ENCODE measurements around the gene ATP6V1G2.
A peak's percentile ranks its signal among the peaks of the same experiment; 100 is the strongest.
"Not testable (repeated sequence)": the region's sequence is repeated elsewhere in the genome, so short reads cannot be mapped to it uniquely, and the experiment has no call there.

The ATP6V1G2 gene

DNA sequence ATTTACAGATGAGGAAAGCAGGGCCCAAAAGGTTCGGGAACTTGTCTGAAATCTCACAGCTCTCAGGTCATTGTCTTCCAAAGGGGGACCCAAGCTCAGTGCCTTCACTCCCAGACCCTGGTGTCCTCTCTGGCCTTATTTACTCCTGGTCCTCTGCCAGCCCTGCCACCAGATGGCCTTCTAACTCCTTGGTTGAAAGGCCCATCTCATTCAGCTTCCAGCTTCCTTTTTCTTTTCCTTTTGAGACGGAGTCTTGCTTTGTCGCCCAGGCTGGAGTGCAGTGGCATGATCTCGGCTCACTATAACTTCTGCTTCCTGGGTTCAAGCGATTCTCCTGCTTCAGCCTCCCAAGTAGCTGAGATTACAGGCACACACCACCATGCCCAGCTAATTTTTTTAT, 5.0 kb upstream of the ATP6V1G2 start:
- H3K4me3 ChIP-seq (ENCODE audit: low read length); H2AFZ ChIP-seq (ENCODE audit: low read depth, low read length); H3K4me1 ChIP-seq (ENCODE audit: insufficient read depth, low read length); H3K9me3 ChIP-seq (ENCODE audit: low read length); H3K27me3 ChIP-seq (ENCODE audit: insufficient read depth, low read length): not testable (repeated sequence)
- peaks cover 46% of the 10 kb centered on the region for H3K36me3 ChIP-seq (ENCODE audit: insufficient read depth, low read length)

DNA sequence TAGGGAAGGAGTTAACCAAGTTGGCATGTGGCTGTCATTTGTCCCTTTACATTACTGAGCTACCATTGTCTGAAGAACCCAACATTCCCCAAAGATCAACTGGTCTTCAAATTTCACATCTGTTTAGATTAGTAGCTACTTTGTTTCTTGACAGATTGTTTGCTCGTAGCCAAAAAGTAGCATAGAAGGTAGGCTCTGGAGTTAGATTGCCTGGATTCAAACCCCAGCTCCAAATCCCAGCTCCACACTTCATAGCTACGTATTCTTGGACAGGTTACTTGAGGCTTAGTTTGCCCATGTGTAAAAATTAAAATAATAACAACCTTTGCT, 2.1 kb upstream of the ATP6V1G2 start:
- no peaks in the 10 kb centered on the region for H3K9me3 ChIP-seq (ENCODE audit: low read length)
- no peak overlapping the region for H2AFZ ChIP-seq (ENCODE audit: low read depth, low read length)
- peaks cover 20% of the 10 kb centered on the region for H3K4me1 ChIP-seq (ENCODE audit: insufficient read depth, low read length)
- H3K27me3 ChIP-seq (ENCODE audit: insufficient read depth, low read length): no peaks in the 10 kb centered on the region
- H3K4me3 ChIP-seq (ENCODE audit: low read length): peak overlapping the region; percentile 59
- peaks cover 31% of the 10 kb centered on the region for H3K36me3 ChIP-seq (ENCODE audit: insufficient read depth, low read length)

DNA sequence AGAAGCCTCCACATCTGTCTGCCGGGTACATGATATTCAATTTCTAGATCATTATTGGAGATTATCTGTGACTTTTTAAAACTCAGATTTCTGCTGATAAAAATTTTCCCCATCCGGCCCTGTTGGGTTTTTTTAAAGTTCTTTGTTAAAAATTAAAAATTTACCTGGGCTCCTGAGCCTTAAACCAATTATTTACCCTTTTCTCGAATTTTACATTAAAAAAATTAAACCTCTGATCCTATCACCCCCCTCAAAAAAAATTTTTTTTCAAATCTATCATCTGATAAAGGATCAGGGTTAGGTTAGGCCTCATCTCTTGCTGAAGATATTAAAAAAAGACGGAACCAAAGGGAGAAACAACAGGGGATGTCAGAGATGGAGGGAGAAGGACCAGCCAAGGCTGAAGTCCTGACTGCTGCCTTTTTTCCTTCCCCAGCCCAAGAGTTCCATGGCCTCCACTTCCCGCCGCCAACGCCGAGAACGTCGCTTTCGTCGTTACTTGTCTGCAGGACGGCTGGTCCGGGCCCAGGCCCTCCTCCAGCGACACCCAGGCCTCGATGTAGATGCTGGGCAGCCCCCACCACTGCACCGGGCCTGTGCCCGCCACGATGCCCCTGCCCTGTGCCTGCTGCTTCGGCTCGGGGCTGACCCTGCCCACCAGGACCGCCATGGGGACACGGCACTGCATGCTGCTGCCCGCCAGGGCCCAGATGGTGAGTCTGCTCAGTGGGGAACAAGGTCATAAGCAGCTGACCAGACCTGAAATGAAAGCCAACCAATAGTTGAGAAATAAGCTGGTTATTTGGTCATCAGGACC, 1.5 kb upstream of the ATP6V1G2 start:
- H2AFZ ChIP-seq (ENCODE audit: low read depth, low read length): no peak overlapping the region
- peaks cover 26% of the 10 kb centered on the region for H3K36me3 ChIP-seq (ENCODE audit: insufficient read depth, low read length)
- peaks cover 22% of the 10 kb centered on the region for H3K4me1 ChIP-seq (ENCODE audit: insufficient read depth, low read length)
- H3K4me3 ChIP-seq (ENCODE audit: low read length): peak overlapping the region; percentile 59
- no peaks in the 10 kb centered on the region for H3K27me3 ChIP-seq (ENCODE audit: insufficient read depth, low read length)
- no peaks in the 10 kb centered on the region for H3K9me3 ChIP-seq (ENCODE audit: low read length)

DNA sequence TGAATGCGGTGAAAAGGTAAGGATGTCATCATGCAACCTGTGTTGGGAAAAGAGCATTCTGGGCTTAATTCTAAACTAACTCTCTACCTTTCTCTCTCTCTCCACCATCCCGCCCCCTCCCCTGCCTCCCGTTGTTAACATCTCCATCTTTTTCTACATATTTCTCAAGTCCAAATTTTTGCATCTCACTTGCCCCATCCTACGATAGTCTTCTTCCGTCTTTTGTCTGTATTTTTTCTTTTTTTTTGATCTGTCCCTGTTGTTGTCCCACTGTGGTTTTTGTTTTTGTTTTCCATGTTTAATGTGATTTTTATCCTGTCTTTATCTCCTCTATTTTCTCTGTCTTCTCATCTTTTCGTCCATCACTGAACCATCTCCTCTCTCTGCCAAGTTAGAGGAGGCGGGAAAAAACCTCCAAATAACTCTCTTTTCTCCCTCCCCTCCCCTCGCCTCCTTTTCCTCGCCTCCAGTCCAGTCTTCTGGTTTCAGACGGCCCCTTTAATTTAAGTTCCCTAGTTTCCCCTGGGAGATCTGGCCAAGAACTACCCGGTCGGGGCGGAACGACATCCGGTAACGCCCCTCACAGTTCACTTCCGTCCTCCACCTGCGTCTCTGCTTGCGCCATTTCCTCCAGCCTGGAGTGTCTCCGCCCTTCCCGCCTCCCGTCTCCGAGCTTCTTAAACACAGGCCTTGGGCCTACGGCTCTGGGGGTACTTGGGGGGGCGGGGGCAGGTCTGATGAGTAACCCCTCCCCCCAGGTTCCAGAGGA, 734 bp upstream of the ATP6V1G2 start, which contains the start of gene NFKBIL1:
Gene NFKBIL1, plus strand, starts transcription at position 651 of the 769 bp plus-strand sequence. Its CDS starts 87 bp downstream, at position 738.
- peak within 1 kb of the TSS; percentile 59 for H3K4me3 ChIP-seq (ENCODE audit: low read length)
- no peaks in the 10 kb centered on the region for H3K9me3 ChIP-seq (ENCODE audit: low read length)
- no peaks in the 10 kb centered on the region for H3K27me3 ChIP-seq (ENCODE audit: insufficient read depth, low read length)
- peaks cover 24% of the 10 kb centered on the region for H3K4me1 ChIP-seq (ENCODE audit: insufficient read depth, low read length)
- H2AFZ ChIP-seq (ENCODE audit: low read depth, low read length): peak within 1 kb of the TSS; percentile 70
- peaks cover 26% of the 10 kb centered on the region for H3K36me3 ChIP-seq (ENCODE audit: insufficient read depth, low read length)

DNA sequence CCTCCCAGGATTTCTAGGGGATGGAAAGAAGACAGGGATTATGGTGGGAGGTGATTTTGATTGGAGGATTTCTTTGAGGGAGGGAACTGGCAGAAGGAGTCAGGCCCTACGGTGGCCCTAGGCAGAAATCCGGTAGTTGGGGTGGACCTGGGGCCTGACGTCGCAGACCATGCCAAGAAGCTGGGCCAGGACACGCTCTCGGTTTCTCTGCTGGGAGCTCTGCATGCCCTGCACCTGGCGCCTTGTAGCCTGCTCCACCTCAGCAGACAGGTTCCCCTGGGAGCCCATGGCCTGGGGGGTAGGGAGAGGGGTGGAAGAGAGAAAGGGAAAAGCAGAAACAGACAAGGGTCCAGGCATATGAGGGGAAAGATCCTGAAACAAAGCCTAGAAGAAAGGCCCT, 1.1 kb downstream of the ATP6V1G2 start:
- peak overlapping the region; percentile 59 for H3K4me3 ChIP-seq (ENCODE audit: low read length)
- H3K9me3 ChIP-seq (ENCODE audit: low read length): no peaks in the 10 kb centered on the region

DNA sequence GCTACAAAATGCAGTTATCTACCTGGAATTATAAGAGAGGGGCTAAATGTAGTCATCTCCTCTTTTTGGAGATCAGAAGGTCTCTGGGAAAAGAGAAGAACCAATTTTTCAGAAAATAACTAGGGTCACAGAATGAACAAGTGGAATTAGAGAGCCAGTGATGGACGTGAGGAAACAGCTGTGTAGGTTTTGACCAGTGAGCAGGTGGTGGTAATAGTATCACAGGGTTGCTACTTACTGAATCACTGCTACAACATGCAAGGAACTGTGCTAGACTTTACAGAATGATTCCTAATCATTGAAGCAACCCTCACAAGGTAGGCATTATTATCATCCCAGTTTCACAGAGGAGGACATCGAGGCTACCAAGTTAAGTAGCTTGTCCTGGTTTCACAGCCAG, 1.7 kb downstream of the ATP6V1G2 start:
- Histone ChIP-seq H3K4me3 (ENCODE audit: low read length) (no peak overlapping the region), H3K4me1 (ENCODE audit: insufficient read depth, low read length) (peaks cover 36% of the 10 kb centered on the region), H3K36me3 (ENCODE audit: insufficient read depth, low read length) (peaks cover 31% of the 10 kb centered on the region), H2AFZ (ENCODE audit: low read depth, low read length) (no peak overlapping the region), H3K27me3 (ENCODE audit: insufficient read depth, low read length) (no peaks in the 10 kb centered on the region), H3K9me3 (ENCODE audit: low read length) (no peaks in the 10 kb centered on the region)

More for the DNA sequence above, 1.1 kb downstream of the ATP6V1G2 start:
- Histone ChIP-seq H3K4me1 (ENCODE audit: insufficient read depth, low read length) (peaks cover 30% of the 10 kb centered on the region), H3K36me3 (ENCODE audit: insufficient read depth, low read length) (peaks cover 26% of the 10 kb centered on the region), H3K27me3 (ENCODE audit: insufficient read depth, low read length) (no peaks in the 10 kb centered on the region), H2AFZ (ENCODE audit: low read depth, low read length) (no peak overlapping the region)

DNA sequence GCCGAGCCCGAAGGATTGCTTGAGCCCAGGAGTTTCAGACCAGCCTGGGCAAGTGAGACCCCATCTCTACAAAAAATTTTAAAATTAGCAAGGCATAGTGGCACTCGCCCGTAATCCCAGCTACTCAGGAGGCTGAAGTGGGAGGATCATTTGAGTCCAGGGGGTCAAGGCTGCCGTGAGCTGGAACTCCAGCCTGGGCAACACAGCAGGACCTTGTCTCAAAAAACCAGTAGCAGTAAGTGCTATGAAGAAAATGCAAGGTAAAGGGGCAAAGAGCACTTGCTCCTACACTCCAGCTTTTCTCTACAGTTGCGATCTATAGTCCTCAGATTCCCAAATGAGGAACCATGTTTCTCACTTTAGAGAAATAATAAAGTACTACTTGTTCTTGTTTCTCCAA, 2.8 kb downstream of the ATP6V1G2 start:
- no peaks in the 10 kb centered on the region for H3K27me3 ChIP-seq (ENCODE audit: insufficient read depth, low read length)
- peaks cover 31% of the 10 kb centered on the region for H3K36me3 ChIP-seq (ENCODE audit: insufficient read depth, low read length)
- no peak overlapping the region for H2AFZ ChIP-seq (ENCODE audit: low read depth, low read length)

DNA sequence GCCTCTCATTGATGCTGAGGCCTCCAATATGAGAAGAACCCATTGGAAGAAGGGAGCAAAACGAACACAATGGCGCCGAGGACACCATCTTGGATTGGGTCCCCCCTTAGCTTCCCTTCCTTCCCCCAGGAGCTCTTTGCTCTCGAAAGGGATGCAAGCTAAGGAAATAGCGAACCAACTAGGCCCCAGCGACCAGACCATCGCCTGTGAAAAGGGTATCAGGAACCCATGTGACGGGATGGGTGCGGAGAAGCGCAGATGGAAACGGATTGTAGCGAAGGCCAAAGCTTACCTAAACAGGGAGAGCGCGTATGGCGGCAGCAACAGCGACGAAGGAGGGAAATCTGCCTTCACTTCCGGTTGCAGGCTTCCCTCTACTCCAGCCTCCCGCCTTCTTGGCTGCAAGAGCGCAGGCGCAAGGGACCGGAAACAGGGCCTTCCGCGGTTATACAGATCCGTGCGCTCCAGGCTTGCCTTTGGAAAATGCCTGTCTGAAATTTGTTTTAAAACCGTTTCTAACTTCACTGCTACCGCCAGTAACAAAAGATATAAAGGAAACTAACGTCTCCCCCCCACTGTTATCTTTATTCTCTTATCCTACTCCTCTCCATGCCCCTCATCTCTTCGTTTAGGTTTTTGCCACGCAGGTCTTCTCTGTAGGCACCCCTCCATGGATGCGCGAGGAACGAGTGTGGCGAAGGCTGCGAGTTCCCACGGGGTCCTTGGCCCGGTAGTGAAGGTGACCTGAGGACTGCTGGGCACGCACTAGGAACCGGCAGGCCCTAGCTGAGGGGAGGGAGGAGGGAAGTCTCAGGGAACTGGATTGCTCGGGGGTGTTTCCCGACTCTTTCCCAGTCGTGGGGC, 4.5 kb downstream of the ATP6V1G2 start, which contains the start of gene DDX39B:
Gene DDX39B, minus strand, starts transcription at position 346 of the 864 bp plus-strand sequence. CDS start 1,471 bp downstream, outside the sequence.
- Histone ChIP-seq H3K4me3 (ENCODE audit: low read length) (peak within 1 kb of the TSS; percentile 95), H2AFZ (ENCODE audit: low read depth, low read length) (peak within 1 kb of the TSS; percentile 20), H3K27me3 (ENCODE audit: insufficient read depth, low read length) (no peaks in the 10 kb centered on the region), H3K4me1 (ENCODE audit: insufficient read depth, low read length) (peaks cover 42% of the 10 kb centered on the region), H3K9me3 (ENCODE audit: low read length) (no peaks in the 10 kb centered on the region), H3K36me3 (ENCODE audit: insufficient read depth, low read length) (peaks cover 38% of the 10 kb centered on the region)

More for the DNA sequence above, 2.8 kb downstream of the ATP6V1G2 start:
- Histone ChIP-seq H3K4me1 (ENCODE audit: insufficient read depth, low read length) (peaks cover 47% of the 10 kb centered on the region), H3K4me3 (ENCODE audit: low read length) (no peak overlapping the region), H3K9me3 (ENCODE audit: low read length) (no peaks in the 10 kb centered on the region)

DNA sequence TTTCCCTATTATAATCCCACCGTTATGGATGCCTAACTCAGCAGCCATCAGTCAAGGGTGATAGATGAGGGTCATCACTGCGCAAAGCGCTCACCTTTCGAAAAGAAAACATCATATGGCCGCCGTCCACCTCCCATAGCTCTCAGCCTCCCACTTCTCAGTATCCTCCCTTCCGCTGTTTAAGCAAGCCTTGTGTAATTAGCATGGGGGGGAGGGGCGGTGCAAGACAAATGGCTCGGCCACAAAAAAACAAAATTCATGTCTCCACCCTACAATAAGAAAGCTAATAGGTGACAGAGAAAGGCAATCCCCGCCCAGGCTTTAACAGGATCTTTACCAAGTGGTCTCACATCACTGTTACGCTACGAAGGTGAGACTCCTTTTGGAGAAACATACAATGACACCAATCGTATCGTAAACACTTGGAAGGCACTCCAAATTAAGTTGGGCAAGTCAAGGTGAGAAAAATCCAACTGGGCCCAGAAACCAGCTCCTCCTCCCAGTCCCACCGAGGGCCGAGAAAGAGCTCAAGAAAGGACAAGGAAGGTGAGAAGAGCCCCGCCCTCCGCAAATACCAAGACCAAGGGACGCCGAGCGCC, 5.2 kb downstream of the ATP6V1G2 start:
- no peaks in the 10 kb centered on the region for H3K27me3 ChIP-seq (ENCODE audit: insufficient read depth, low read length)
- peak overlapping the region; percentile 95 for H3K4me3 ChIP-seq (ENCODE audit: low read length)
- peaks cover 41% of the 10 kb centered on the region for H3K4me1 ChIP-seq (ENCODE audit: insufficient read depth, low read length)
- peaks cover 45% of the 10 kb centered on the region for H3K36me3 ChIP-seq (ENCODE audit: insufficient read depth, low read length)
- no peaks in the 10 kb centered on the region for H3K9me3 ChIP-seq (ENCODE audit: low read length)
- H2AFZ ChIP-seq (ENCODE audit: low read depth, low read length): no peak overlapping the region

DNA sequence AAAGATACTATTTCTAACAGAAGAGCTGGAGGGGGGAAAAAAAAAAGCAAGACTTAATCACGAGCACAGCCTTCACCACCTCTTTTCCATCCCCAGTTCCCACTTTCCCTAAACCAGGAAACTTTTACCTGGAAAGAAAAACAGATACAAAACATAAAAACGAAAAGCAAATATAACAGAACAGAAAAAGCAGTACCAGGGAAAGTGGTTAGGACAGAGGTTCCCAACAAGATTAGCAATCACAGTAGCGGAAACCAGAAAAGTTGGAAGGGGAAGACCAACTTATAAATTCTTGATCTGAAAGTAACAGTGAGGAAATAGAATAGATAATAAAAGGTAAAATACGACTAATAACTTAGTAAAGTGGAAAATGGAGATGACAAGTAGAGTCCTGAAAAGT, 5.8 kb downstream of the ATP6V1G2 start:
- no peaks in the 10 kb centered on the region for H3K9me3 ChIP-seq (ENCODE audit: low read length)
- peak overlapping the region; percentile 95 for H3K4me3 ChIP-seq (ENCODE audit: low read length)
- peaks cover 50% of the 10 kb centered on the region for H3K36me3 ChIP-seq (ENCODE audit: insufficient read depth, low read length)
- no peak overlapping the region for H2AFZ ChIP-seq (ENCODE audit: low read depth, low read length)
- H3K4me1 ChIP-seq (ENCODE audit: insufficient read depth, low read length): peaks cover 36% of the 10 kb centered on the region
- H3K27me3 ChIP-seq (ENCODE audit: insufficient read depth, low read length): no peaks in the 10 kb centered on the region

DNA sequence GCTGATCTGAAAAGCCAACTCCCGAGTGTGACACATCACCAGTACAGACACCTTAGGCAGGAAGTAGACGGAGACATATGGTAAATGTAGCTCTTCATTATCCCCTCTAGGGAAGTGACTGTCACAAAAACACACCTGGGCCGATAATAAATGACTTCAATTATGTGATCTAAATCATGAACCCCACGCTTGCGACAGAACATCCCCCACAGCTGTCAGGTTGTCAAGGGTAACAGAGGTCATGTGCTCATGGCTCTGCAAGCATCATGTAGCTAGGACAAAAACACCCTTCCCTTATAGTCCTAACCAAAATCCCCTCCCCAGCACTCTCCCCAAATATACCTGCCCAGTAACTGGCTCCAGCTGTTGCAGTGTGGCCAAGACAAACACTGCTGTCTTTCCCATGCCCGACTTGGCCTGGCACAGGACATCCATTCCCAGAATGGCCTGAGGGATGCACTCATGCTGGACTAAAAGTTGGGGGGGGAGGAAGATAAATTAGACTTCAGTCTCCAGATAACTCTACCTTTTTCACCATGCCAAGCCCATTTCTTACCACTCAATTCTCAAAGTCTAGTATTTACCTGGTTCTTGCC, 7.5 kb downstream of the ATP6V1G2 start:
- no peaks in the 10 kb centered on the region for H3K9me3 ChIP-seq (ENCODE audit: low read length)
- peaks cover 68% of the 10 kb centered on the region for H3K36me3 ChIP-seq (ENCODE audit: insufficient read depth, low read length)
- no peak overlapping the region for H2AFZ ChIP-seq (ENCODE audit: low read depth, low read length)
- H3K27me3 ChIP-seq (ENCODE audit: insufficient read depth, low read length): no peaks in the 10 kb centered on the region
- H3K4me3 ChIP-seq (ENCODE audit: low read length): peak overlapping the region; percentile 95
- peaks cover 29% of the 10 kb centered on the region for H3K4me1 ChIP-seq (ENCODE audit: insufficient read depth, low read length)
